ENCODE data around the gene CABYR. TPM values are rescaled to one million over a fixed set of nuclear protein-coding genes. Genes with fewer than 3 reads are reported as not detected.

The CABYR gene
- total RNA-seq (5.6 and 14.0 TPM in 2 replicates), polyA plus RNA-seq (6.5 and 7.3 TPM in 2 replicates), polyA minus RNA-seq (ENCODE audit: low replicate concordance) (4.7 and 8.8 TPM in 2 replicates)
- polyA plus RNA-seq (2012) = 6.8 and 8.0 TPM in 2 replicates

GRCh38 chr18:24138789-24139616, at the start of gene CABYR:
Gene CABYR, plus strand, starts transcription at chr18:24139062. Its CDS starts 4,053 bp downstream, at chr18:24143115.
- peak within 1 kb of the TSS; percentile 49 for H3K27ac ChIP-seq (ENCODE audit: insufficient read depth, low read length)
- H3K9ac ChIP-seq (ENCODE audit: insufficient read depth, low read length) = peak within 1 kb of the TSS; percentile 49
- TF ChIP-seq CTCF (conservative IDR thresholded peaks at IDR 0.05 in 1 of 2, IDR thresholded peaks at IDR 0.05 in 1 of 2; ENCODE audit: low read depth in 1 of 2, low read length in 2 of 2) (no peak), EZH2 (IDR thresholded peaks at IDR 0.05; ENCODE audit: low read length, missing control alignments) (no peak)
- no peaks in the 10 kb centered on the region for H3K4me1 ChIP-seq (ENCODE audit: control insufficient read depth, extremely low read depth, insufficient read depth, low read length)
- H4K20me1 ChIP-seq (ENCODE audit: control insufficient read depth, extremely low read depth, insufficient read depth, low read length) = no peaks in the 10 kb centered on the region
- H3K27me3 ChIP-seq (ENCODE audit: control insufficient read depth, insufficient read depth, low read length) = no peaks in the 10 kb centered on the region
- peak; percentile 85 to 91 for DNase-seq (ENCODE audit: low read depth in 2 of 2)
- H3K36me3 ChIP-seq (ENCODE audit: control insufficient read depth, insufficient read depth, low read length) = no peaks in the 10 kb centered on the region
- H3K79me2 ChIP-seq (ENCODE audit: control insufficient read depth, insufficient read depth, low read length) = no peaks in the 10 kb centered on the region
- peak within 1 kb of the TSS; percentile 54 to 76 (median 68) for H3K4me3 ChIP-seq (replicated peaks in 1 of 4; ENCODE audit: control extremely low read depth in 1 of 4, insufficient read depth in 1 of 4, low read depth in 3 of 4, low read length in 4 of 4)
- H3K9me3 ChIP-seq (ENCODE audit: control insufficient read depth, insufficient read depth, low read depth, low read length) = no peaks in the 10 kb centered on the region
- peak within 1 kb of the TSS; percentile 89 for H3K4me2 ChIP-seq (ENCODE audit: extremely low read depth, insufficient read depth, low read length)
- peak within 1 kb of the TSS; percentile 70 for H2AFZ ChIP-seq (ENCODE audit: low read length)

GRCh38 chr18:24089076-24089475, 49.8 kb upstream of the CABYR start:
- Histone ChIP-seq H3K9me3 (ENCODE audit: control insufficient read depth, insufficient read depth, low read depth, low read length) (no peaks in the 10 kb centered on the region), H3K79me2 (ENCODE audit: control insufficient read depth, insufficient read depth, low read length) (no peaks in the 10 kb centered on the region), H3K9ac (ENCODE audit: insufficient read depth, low read length) (no peak overlapping the region), H2AFZ (ENCODE audit: low read length) (no peak overlapping the region), H3K4me1 (ENCODE audit: control insufficient read depth, extremely low read depth, insufficient read depth, low read length) (no peaks in the 10 kb centered on the region), H4K20me1 (ENCODE audit: control insufficient read depth, extremely low read depth, insufficient read depth, low read length) (no peaks in the 10 kb centered on the region), H3K36me3 (ENCODE audit: control insufficient read depth, insufficient read depth, low read length) (no peaks in the 10 kb centered on the region), H3K27ac (ENCODE audit: insufficient read depth, low read length) (no peak overlapping the region), H3K27me3 (ENCODE audit: control insufficient read depth, insufficient read depth, low read length) (no peaks in the 10 kb centered on the region), H3K4me2 (ENCODE audit: extremely low read depth, insufficient read depth, low read length) (no peak overlapping the region), H3K4me3 (replicated peaks in 1 of 4; ENCODE audit: control extremely low read depth in 1 of 4, insufficient read depth in 1 of 4, low read depth in 3 of 4, low read length in 4 of 4) (no peak overlapping the region)
- peak in 1 of 2 donors; percentile 19 for DNase-seq (ENCODE audit: low read depth in 2 of 2)
- TF ChIP-seq CTCF (conservative IDR thresholded peaks at IDR 0.05 in 1 of 2, IDR thresholded peaks at IDR 0.05 in 1 of 2; ENCODE audit: low read depth in 1 of 2, low read length in 2 of 2) (no peak), EZH2 (IDR thresholded peaks at IDR 0.05; ENCODE audit: low read length, missing control alignments) (no peak)

- no peaks in the 10 kb centered on the region for H3K79me2 ChIP-seq (ENCODE audit: control insufficient read depth, insufficient read depth, low read length)
- H2AFZ ChIP-seq (ENCODE audit: low read length) = no peak overlapping the region
- no peaks in the 10 kb centered on the region for H3K9me3 ChIP-seq (ENCODE audit: control insufficient read depth, insufficient read depth, low read depth, low read length)
- no peaks in the 10 kb centered on the region for H3K4me1 ChIP-seq (ENCODE audit: control insufficient read depth, extremely low read depth, insufficient read depth, low read length)
- H3K36me3 ChIP-seq (ENCODE audit: control insufficient read depth, insufficient read depth, low read length) = no peaks in the 10 kb centered on the region
- no peak for DNase-seq (ENCODE audit: low read depth in 2 of 2)
- H3K4me3 ChIP-seq (replicated peaks in 1 of 4; ENCODE audit: control extremely low read depth in 1 of 4, insufficient read depth in 1 of 4, low read depth in 3 of 4, low read length in 4 of 4) = no peak overlapping the region
- no peaks in the 10 kb centered on the region for H4K20me1 ChIP-seq (ENCODE audit: control insufficient read depth, extremely low read depth, insufficient read depth, low read length)
- H3K27ac ChIP-seq (ENCODE audit: insufficient read depth, low read length) = no peak overlapping the region
- H3K27me3 ChIP-seq (ENCODE audit: control insufficient read depth, insufficient read depth, low read length) = no peaks in the 10 kb centered on the region
- no peak for TF ChIP-seq EZH2 (IDR thresholded peaks at IDR 0.05; ENCODE audit: low read length, missing control alignments)
- TF ChIP-seq CTCF (conservative IDR thresholded peaks at IDR 0.05 in 1 of 2, IDR thresholded peaks at IDR 0.05 in 1 of 2; ENCODE audit: low read depth in 1 of 2, low read length in 2 of 2) = no peak
- H3K9ac ChIP-seq (ENCODE audit: insufficient read depth, low read length) = no peak overlapping the region
- H3K4me2 ChIP-seq (ENCODE audit: extremely low read depth, insufficient read depth, low read length) = no peak overlapping the region
Observed at GRCh38 chr18:24089515-24090337, 49.1 kb upstream of the CABYR start.

Measured in fibroblast of lung (primary cell).